ENCODE data around the gene PTPRN2.
"Not testable (repeated sequence)": the region's sequence is repeated elsewhere in the genome, so short reads cannot be mapped to it uniquely, and the experiment has no call there.

The PTPRN2 gene

DNA sequence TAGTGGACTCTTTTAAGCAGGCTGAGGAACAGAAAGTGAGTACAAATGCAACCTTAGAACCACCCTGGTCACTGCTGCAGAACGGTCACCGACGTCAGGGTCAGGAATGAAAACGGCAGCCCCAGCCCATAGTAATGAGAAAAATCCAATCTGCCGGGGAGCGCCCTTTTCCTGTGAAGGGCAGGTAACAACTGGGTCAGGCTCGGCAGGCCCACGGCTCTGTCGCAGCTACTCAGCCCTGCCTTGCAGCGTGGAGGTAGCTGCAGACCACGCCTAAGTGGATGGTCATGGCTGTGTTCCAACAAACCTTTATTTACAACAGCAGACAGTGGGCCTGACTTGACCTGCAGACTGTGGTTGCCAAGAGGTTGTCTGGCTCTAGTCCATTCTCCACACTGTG lies 687.6 kb downstream of the PTPRN2 start:
- ChIA-PET CTCF (no interaction called here), POLR2A (no interaction called here)
- no peak for DNase-seq (ENCODE audit: low read depth, low spot score)
- no peak overlapping the region for H3K4me3 ChIP-seq (ENCODE audit: low read depth, low read length)
- TF ChIP-seq, protein P1, sequence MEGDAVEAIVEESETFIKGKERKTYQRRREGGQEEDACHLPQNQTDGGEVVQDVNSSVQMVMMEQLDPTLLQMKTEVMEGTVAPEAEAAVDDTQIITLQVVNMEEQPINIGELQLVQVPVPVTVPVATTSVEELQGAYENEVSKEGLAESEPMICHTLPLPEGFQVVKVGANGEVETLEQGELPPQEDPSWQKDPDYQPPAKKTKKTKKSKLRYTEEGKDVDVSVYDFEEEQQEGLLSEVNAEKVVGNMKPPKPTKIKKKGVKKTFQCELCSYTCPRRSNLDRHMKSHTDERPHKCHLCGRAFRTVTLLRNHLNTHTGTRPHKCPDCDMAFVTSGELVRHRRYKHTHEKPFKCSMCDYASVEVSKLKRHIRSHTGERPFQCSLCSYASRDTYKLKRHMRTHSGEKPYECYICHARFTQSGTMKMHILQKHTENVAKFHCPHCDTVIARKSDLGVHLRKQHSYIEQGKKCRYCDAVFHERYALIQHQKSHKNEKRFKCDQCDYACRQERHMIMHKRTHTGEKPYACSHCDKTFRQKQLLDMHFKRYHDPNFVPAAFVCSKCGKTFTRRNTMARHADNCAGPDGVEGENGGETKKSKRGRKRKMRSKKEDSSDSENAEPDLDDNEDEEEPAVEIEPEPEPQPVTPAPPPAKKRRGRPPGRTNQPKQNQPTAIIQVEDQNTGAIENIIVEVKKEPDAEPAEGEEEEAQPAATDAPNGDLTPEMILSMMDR (IDR thresholded peaks at IDR 0.05; ENCODE audit: insufficient read depth, low read length, missing control alignments), result no peak

DNA sequence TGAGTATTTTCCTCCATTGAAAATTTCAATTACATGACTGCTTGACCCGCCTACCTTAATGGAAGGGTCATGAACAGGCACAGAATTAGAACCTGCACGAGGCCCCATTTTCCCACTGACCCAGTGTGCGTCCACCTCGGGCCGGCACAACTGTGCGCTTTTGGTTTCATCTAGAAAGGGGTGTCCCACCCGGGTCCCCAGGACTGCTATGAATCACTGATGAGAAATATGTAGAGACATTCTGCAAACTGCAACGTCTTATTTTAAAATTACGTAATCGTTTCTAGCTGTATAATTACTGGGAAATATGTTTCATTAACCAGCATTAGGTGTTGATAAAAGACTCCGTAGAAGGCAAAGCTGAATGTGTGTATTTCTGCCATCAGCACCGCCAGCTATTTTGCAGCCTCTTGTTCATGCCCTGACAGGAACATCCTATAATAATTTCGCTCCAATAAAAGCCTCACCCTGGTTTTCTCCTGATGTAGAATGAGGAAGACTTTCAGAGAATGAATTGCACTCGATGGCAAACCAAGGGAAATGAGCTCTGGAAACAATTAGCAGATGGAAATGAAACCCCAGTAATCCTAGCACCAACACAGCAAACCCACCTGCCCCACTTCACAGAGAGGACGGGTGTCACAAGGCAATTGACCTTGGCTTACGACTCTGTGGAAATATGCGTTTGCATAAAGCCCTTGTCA lies 688.7 kb downstream of the PTPRN2 start:
- no peak overlapping the region for H3K4me3 ChIP-seq (ENCODE audit: low read depth, low read length)
- no peak for DNase-seq (ENCODE audit: low read depth, low spot score)
- ChIA-PET CTCF (no interaction called here), POLR2A (no interaction called here)
- TF ChIP-seq, protein P1 (IDR thresholded peaks at IDR 0.05; ENCODE audit: insufficient read depth, low read length, missing control alignments), result no peak

DNA sequence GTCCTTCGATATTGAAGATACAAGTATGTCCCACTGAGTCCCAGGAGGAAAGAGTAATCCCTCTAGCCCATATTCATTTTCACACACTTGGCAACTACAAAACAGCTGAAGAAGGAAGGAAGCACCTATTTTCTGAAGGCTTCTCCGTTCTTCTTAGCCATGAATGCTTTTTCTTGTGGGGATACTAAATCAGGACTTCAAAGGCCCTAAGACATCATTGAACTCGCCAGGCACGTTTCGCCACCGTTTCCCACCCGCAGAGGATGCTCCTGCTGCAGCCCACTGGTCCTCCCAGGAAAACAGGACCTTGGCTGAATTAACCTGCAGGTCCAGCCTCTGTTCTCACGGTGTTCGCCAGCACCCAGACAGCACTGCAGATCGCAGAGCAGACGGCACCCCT lies 689.4 kb downstream of the PTPRN2 start:
- DNase-seq (ENCODE audit: low read depth, low spot score), result no peak
- TF ChIP-seq, protein P1 (IDR thresholded peaks at IDR 0.05; ENCODE audit: insufficient read depth, low read length, missing control alignments), result no peak
- POLR2A ChIA-PET, result no interaction called here
- H3K4me3 ChIP-seq (ENCODE audit: low read depth, low read length), result no peak overlapping the region
- CTCF ChIA-PET, result no interaction called here

GRCh38 chr7:157897681-157898080 lies 689.9 kb downstream of the PTPRN2 start:
- POLR2A ChIA-PET, result no interaction called here
- TF ChIP-seq, protein P1 (IDR thresholded peaks at IDR 0.05; ENCODE audit: insufficient read depth, low read length, missing control alignments), result no peak
- CTCF ChIA-PET, result no interaction called here
- DNase-seq (ENCODE audit: low read depth, low spot score), result no peak
- no peak overlapping the region for H3K4me3 ChIP-seq (ENCODE audit: low read depth, low read length)

DNA sequence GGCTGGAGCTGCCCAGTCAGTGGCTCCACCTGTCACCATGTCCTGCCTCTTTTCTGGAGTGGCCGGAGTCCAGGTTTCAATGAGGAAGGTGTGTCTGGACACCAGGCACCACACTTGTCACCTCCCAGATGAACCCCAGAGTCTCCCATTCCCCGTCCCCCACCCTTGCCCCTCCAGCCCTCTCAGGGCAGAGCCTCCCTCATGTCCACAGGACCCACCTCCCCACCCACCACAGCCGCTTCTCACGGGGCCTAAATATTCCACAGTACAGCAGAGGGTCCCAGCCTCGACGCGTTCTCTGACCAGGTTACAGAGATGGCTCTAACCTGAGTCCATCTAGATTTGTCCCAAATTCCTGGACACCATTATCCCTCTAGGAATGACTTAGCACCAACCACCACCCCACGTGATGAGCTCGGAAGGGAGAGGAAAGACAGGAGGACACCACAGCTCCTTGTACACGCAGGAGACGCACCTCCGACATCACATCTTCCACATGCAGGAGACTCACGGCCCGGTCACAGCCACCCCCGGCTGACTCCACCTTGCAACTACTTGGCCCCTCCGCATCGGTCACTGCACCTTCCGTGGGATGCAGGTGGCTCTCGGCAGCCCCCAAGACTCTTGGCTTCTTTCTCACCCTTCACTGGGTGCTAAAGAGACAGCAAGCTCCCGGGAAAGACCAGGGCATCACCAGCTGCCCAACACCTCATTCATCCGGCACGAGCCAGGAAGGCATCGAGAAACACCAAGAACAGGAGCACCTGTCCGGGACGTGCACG lies 690.7 kb downstream of the PTPRN2 start:
- CTCF ChIA-PET, result no interaction called here
- POLR2A ChIA-PET, result no interaction called here
- DNase-seq (ENCODE audit: low read depth, low spot score), result no peak
- no peak overlapping the region for H3K4me3 ChIP-seq (ENCODE audit: low read depth, low read length)
- TF ChIP-seq, protein P1 (IDR thresholded peaks at IDR 0.05; ENCODE audit: insufficient read depth, low read length, missing control alignments), result no peak

DNA sequence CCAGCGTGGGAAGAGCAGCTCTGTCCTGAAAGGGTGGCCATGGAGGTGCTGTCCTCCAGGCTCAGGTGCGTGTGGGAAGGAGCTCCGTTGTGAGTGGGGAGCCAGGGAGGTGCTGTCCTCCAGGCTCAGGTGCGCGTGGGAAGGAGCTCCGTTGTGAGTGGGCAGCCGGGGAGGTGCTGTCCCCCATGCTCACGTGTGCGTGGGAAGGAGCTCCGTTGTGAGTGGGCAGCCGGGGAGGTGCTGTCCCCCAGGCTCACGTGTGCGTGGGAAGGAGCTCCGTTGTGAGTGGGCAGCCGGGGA lies 691.3 kb downstream of the PTPRN2 start:
- POLR2A ChIA-PET; H3K4me3 ChIP-seq (ENCODE audit: low read depth, low read length); DNase-seq (ENCODE audit: low read depth, low spot score); CTCF ChIA-PET: not testable (repeated sequence)

All from AG04449 (cell line).